Dedifferentiated amniotic fluid mesenchymal stem cell (primary cell): ENCODE measurements around the gene HLA-DMB.

ENCODE experiments used
- DNase-seq: peaks from one replicate; pipeline ENCODE4 v3.0.0-alpha.2; 2016; ENCODE audit errors: extremely low spot score

Gene HLA-DMB

GRCh38 chr6:32908897-32909296 lies 31.9 kb downstream of the HLA-DMB start:
- no peak for DNase-seq

- DNase-seq, result peak; percentile 49
Measured at GRCh38 chr6:32906539-32906938, 34.3 kb downstream of the HLA-DMB start.

- no peak for DNase-seq
Measured at GRCh38 chr6:32905078-32905477, 35.8 kb downstream of the HLA-DMB start.

GRCh38 chr6:32903952-32904351 lies 36.9 kb downstream of the HLA-DMB start:
- DNase-seq, result no peak

DNA sequence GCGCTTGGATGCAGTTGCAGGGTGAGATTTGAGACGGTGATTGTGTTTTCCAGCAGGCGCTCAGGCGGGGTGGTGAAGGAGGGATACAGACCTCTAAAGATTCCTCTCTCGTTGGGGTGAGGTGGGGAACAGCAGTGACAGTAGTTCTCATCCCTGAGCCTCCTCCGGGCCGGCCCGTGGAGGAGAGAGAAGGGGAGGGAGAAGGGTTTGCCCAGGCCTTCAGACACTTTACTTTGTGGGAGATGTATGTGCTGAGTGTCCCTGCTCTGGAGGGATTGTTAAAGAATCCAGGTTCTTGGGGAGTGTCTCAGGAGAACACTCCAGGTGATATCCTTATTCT lies 45.9 kb downstream of the HLA-DMB start:
- DNase-seq, result no peak

DNA sequence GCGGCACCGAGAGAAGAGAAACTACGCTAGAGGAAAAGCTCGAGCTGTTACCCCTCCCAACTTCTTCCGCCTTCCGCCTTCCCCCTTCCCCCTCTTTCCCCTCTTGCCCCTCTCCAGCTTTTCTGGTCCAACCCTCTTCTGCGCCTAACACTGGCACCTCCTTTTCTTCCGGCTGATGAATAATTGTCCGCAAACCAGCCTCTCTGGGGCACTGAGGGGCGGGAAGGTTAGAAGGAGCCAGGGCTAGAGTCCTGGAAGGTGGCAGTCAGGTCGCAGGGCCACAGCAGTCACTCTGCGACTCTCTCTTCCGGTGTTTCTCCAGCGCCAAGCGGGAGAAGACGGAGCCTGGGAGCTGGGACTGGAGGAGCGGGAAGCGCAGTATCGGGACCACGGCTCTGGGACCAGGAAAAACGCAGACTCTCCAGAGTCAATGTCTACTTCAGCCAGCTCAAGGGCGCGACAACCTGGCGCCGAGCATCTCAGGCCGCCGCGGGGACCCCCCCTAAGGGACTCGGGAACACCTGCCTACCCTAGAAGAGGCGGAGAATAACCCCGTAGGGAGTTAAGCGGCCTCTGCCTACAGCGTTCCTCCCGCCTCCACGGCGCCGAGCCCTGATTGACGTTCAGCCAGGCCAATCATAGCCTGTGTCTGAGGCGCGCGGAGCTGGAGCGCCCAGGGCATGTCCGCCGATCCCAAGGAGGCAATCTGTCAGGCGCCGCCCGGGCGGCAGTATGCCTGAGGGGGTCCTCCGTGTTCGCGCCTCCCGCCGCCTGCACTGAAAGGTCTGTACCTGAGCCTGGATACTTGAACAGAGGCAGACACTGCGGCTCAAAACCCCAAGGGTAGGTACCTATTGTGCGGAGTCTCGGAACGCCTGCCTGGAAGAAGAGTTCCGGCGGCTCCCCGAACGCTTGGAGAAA lies 46.5 kb downstream of the HLA-DMB start:
- peak; percentile 88 for DNase-seq

DNA sequence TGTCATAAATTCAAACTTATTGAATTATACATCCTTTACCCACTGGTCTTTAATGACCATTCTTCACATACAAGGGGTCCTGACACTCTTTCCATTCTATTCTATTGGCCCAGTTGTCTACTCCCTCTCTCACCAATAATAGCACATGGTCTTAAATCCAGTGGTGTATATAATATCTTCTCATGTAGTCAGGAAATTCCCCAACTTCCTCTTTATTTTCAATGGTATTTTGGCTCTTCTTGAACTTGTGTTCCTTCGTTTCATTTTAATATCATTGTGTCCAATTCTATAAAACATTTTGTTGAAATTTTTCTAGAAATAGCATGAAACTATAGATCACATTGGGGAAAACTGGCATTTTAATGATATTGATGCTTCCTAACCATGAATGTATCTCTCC lies 50.0 kb downstream of the HLA-DMB start:
- DNase-seq, result no peak

GRCh38 chr6:32889533-32889932 lies 51.3 kb downstream of the HLA-DMB start:
- DNase-seq, result peak; percentile 30

DNA sequence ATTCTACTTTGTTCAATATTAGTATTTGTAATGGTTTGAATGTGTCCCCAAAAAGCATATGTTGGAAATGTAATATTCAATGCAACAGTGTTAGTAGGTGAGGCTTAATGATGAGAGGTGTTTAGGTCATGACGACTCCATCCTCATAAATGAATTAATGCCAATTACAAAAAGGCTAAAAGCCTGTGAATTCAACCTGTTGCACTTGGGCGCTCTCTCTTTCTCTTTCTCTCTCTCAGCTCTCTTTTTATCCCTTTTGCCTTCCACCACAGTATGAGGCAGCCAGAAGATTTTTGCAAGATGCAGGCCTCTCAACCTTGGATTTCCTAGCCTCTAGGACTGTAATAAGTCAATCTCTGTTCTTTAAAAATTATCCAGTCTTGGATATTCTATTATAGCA lies 52.3 kb downstream of the HLA-DMB start:
- no peak for DNase-seq

GRCh38 chr6:32887616-32888015 lies 53.2 kb downstream of the HLA-DMB start:
- no peak for DNase-seq

DNA sequence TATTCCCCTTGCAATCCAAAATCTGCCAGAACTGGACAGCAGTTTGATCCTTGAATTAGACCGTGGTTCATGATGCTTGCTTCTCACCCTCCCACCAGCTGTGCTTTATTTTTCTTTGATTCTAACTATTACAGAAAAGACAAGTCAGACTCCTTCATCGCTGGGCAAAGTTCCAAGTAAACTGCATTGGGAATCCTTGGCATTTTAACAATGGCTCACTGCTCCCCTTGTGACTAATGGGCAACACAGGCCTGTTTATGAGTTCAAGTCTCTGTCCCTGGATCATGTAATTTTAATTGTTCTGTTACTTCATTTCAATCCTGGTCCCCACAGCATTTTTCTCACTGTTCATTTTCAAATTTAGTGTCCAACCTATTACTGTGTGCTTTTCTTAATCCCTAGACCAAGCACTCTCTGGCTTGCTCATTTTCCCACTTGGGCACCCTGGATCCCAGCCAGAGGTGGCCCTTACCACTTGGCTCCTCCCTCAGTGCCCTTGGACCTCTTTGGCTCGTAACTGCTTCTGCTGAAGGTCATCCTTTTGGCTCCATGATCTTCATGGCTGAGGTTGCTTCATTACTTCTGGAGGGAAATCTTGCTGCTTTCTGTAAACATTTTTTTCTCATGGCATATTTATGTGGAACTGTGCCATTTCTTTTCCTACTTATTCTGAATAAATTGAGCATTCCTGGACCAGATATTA lies 54.0 kb downstream of the HLA-DMB start:
- peak; percentile 49 for DNase-seq

DNA sequence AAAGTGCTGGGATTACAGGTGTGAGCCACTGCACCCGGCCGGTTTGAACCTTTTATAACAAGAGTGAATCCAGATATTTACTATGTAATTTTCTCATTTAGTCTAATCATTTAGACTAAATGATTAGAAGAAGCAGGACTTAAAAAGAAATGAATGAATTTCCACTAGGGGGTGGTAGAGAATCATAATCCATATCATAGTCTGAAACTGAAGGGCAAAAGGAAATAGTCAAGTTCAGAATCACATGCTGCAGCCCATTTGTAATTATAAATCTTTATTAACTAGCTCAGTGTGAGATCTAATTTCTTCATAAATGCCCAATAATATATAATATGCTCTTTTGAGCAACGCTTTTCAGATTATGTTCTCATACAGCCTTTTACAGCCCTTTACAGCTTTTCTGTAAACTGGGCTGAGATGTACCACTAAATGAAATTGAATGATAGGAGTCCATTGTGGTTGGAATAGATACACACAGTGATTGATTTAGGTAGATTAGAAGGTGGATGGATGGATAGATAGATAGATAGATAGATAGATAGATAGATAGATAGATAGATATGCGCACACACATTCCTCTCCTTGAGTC lies 55.0 kb downstream of the HLA-DMB start:
- DNase-seq, result peak; percentile 87
